HepG2 (cell line): Measurements from ENCODE around the gene YEATS4. TPM values are rescaled to one million over a fixed set of nuclear protein-coding genes. Genes with fewer than 3 reads are reported as not detected.

Experiments used
- AFF4 ChIP-seq: sonication (generic); formaldehyde crosslinking; IDR thresholded peaks from 2 replicates; pipeline ENCODE4 v1.4.0; 2020; ENCODE audit warnings: missing genetic modification reagents
- BCL6 ChIP-seq: IDR thresholded peaks from 2 replicates; pipeline ENCODE4 v1.6.1; 2016; ENCODE audit warnings: missing genetic modification reagents, missing compliant biosample characterization
- HMG20A ChIP-seq: IDR thresholded peaks from 2 replicates; pipeline ENCODE4 v1.6.1; 2016; ENCODE audit warnings: borderline replicate concordance
- HNRNPL ChIP-seq: fragments of 200-400 bp; formaldehyde crosslinking; IDR thresholded peaks from 2 replicates; pipeline ENCODE4 v1.6.1; 2017; ENCODE audit warnings: mild to moderate bottlenecking, low read depth, low read length
- MED13 ChIP-seq: sonication (generic); formaldehyde crosslinking; IDR thresholded peaks from 2 replicates; pipeline ENCODE4 v1.5.0; 2020; ENCODE audit warnings: missing genetic modification reagents
- ZBTB25 ChIP-seq: IDR thresholded peaks from 2 replicates; pipeline ENCODE4 v1.6.1; 2018; ENCODE audit warnings: missing genetic modification reagents
- ZBTB26 ChIP-seq: IDR thresholded peaks from 2 replicates; pipeline ENCODE4 v1.6.1; 2016; ENCODE audit warnings: missing compliant biosample characterization, missing genetic modification reagents, borderline replicate concordance
- ZNF276 ChIP-seq: sonication (generic); formaldehyde crosslinking; IDR thresholded peaks from 2 replicates; pipeline ENCODE4 v1.4.0; 2020; ENCODE audit warnings: mild to moderate bottlenecking, low read depth, missing genetic modification reagents
- ZNF780A ChIP-seq: sonication (generic); formaldehyde crosslinking; IDR thresholded peaks from 2 replicates; pipeline ENCODE4 v1.8.0; 2022; ENCODE audit warnings: mild to moderate bottlenecking, missing genetic modification reagents, moderate library complexity
- ZNF841 ChIP-seq: sonication (generic); formaldehyde crosslinking; IDR thresholded peaks from 2 replicates; pipeline ENCODE4 v1.8.1; 2023; ENCODE audit warnings: missing genetic modification reagents, borderline replicate concordance
- polyA plus RNA-seq, 8 experiments: library from polyadenylated mRNA; depleted of rRNA in 3 of 8; stranded (reverse) in 7 of 8; unstranded in 1 of 8; fragments of >200 nt; fragmentation: Illumina TruSeq in 4 of 8; extraction: Trizol in 4 of 8; gene quantifications; 2 replicates each; pipeline versions ENCODE4 v1.2.1 to v1.2.3, GENCODE V29; 2011 to 2016; ENCODE audit warnings: low read depth in 4 of 8, missing spikeins in 1 of 8, mixed read lengths in 1 of 8; ENCODE audit not compliant: insufficient read depth in 1 of 8
- total RNA-seq, 5 experiments: library from RNA; depleted of rRNA; stranded (reverse); fragments of >200 nt; fragmentation: Illumina TruSeq; extraction: Trizol; gene quantifications; 2 replicates each; pipeline ENCODE4 v1.2.3, GENCODE V29; 2016; ENCODE audit warnings: low read depth in 1 of 5
- TF ChIP-seq, protein P1 (sequence below): sonication (generic); formaldehyde crosslinking; IDR thresholded peaks from one replicate; pipeline ENCODE4 v1.5.1; 2020; ENCODE audit warnings: mild to moderate bottlenecking, missing genetic modification reagents; ENCODE audit errors: not compliant biosample characterization

The YEATS4 gene
- total and polyA plus RNA-seq, 2 of the 13 experiments (the other 11 are each of a cell fraction or from before 2014, with no cell fraction given): 16.8 to 45.0 TPM

- TF ChIP-seq HMG20A (CRISPR knock-in tag) (no peak), ZBTB25 (CRISPR knock-in tag) (no peak), ZBTB26 (no peak), HNRNPL (peak; percentile 43; the same call in 1 of the 2 replicates), ZNF276 (CRISPR knock-in tag) (no peak), ZNF780A (CRISPR knock-in tag) (no peak; the same call in 1 of the 2 replicates), AFF4 (CRISPR knock-in tag) (peak; percentile 90), BCL6 (CRISPR knock-in tag) (peak; percentile 78), ZNF841 (CRISPR knock-in tag) (no peak), MED13 (CRISPR knock-in tag) (no peak)
- TF ChIP-seq, protein P1, sequence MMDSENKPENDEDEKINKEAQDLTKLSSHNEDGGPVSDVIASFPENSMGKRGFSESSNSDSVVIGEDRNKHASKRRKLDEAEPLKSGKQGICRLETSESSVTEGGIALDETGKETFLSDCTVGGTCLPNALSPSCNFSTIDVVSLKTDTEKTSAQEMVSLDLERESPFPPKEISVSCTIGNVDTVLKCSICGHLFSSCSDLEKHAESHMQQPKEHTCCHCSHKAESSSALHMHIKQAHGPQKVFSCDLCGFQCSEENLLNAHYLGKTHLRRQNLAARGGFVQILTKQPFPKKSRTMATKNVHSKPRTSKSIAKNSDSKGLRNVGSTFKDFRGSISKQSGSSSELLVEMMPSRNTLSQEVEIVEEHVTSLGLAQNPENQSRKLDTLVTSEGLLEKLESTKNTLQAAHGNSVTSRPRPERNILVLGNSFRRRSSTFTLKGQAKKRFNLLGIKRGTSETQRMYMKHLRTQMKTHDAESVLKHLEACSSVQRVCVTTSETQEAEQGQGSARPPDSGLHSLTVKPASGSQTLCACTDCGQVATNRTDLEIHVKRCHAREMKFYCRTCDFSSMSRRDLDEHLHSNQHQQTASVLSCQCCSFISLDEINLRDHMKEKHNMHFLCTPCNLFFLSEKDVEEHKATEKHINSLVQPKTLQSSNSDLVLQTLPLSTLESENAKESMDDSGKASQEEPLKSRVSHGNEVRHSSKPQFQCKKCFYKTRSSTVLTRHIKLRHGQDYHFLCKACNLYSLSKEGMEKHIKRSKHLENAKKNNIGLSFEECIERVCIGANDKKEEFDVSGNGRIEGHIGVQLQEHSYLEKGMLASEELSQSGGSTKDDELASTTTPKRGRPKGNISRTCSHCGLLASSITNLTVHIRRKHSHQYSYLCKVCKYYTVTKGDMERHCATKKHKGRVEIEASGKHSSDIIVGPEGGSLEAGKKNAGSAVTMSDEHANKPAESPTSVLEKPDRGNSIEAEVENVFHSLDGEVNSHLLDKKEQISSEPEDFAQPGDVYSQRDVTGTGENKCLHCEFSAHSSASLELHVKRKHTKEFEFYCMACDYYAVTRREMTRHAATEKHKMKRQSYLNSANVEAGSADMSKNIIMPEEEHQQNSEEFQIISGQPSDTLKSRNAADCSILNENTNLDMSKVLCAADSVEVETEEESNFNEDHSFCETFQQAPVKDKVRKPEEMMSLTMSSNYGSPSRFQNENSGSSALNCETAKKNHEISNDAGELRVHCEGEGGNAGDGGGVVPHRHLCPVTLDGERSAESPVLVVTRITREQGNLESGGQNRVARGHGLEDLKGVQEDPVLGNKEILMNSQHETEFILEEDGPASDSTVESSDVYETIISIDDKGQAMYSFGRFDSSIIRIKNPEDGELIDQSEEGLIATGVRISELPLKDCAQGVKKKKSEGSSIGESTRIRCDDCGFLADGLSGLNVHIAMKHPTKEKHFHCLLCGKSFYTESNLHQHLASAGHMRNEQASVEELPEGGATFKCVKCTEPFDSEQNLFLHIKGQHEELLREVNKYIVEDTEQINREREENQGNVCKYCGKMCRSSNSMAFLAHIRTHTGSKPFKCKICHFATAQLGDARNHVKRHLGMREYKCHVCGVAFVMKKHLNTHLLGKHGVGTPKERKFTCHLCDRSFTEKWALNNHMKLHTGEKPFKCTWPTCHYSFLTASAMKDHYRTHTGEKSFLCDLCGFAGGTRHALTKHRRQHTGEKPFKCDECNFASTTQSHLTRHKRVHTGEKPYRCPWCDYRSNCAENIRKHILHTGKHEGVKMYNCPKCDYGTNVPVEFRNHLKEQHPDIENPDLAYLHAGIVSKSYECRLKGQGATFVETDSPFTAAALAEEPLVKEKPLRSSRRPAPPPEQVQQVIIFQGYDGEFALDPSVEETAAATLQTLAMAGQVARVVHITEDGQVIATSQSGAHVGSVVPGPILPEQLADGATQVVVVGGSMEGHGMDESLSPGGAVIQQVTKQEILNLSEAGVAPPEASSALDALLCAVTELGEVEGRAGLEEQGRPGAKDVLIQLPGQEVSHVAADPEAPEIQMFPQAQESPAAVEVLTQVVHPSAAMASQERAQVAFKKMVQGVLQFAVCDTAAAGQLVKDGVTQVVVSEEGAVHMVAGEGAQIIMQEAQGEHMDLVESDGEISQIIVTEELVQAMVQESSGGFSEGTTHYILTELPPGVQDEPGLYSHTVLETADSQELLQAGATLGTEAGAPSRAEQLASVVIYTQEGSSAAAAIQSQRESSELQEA (CRISPR knock-in tag): no peak
Observed at GRCh38 chr12:69331909-69332684, 27.4 kb upstream of the YEATS4 start (continued).
